BLaER1 (cell line): ENCODE results near the gene BTN1A1.
A peak's percentile ranks its signal among the peaks of the same experiment; 100 is the strongest.

Experiments used
- H3K27ac ChIP-seq: shearing (Covaris generic); formaldehyde crosslinking; 2 replicates; pipeline ENCODE4 v1.8.1; 2022
- H3K27me3 ChIP-seq: shearing (Covaris generic); formaldehyde crosslinking; 2 replicates; pipeline ENCODE4 v1.8.1; 2022
- H3K36me3 ChIP-seq: shearing (Covaris generic); formaldehyde crosslinking; 2 replicates; pipeline ENCODE4 v1.8.1; 2022
- H3K4me1 ChIP-seq: shearing (Covaris generic); formaldehyde crosslinking; 2 replicates; pipeline ENCODE4 v1.8.1; 2022
- H3K4me2 ChIP-seq: shearing (Covaris generic); formaldehyde crosslinking; 2 replicates; pipeline ENCODE4 v1.8.1; 2022
- H3K4me3 ChIP-seq: shearing (Covaris generic); formaldehyde crosslinking; 2 replicates; pipeline ENCODE4 v1.8.1; 2022
- H3K9ac ChIP-seq: shearing (Covaris generic); formaldehyde crosslinking; 2 replicates; pipeline ENCODE4 v1.8.1; 2022
- H3K9me3 ChIP-seq: shearing (Covaris generic); formaldehyde crosslinking; 2 replicates; pipeline ENCODE4 v1.8.1; 2022
- H4K20me1 ChIP-seq: shearing (Covaris generic); formaldehyde crosslinking; 2 replicates; pipeline ENCODE4 v1.8.1; 2022
- Cebpa-rat ChIP-seq: shearing (Covaris generic); IDR thresholded peaks from 2 replicates; pipeline ENCODE4 v1.8.1; 2022

Gene BTN1A1

GRCh38 chr6:26524722-26525370 lies 24.7 kb downstream of the BTN1A1 start:
- H3K4me2 ChIP-seq, result no peak overlapping the region
- no peak overlapping the region for H3K4me3 ChIP-seq
- no peak overlapping the region for H3K27ac ChIP-seq
- H3K9ac ChIP-seq, result no peak overlapping the region
- H3K4me1 ChIP-seq, result peaks cover 35% of the 10 kb centered on the region
- H4K20me1 ChIP-seq, result no peaks in the 10 kb centered on the region
- no peaks in the 10 kb centered on the region for H3K27me3 ChIP-seq
- no peak for TF ChIP-seq Cebpa-rat
- no peaks in the 10 kb centered on the region for H3K9me3 ChIP-seq
- no peaks in the 10 kb centered on the region for H3K36me3 ChIP-seq

DNA sequence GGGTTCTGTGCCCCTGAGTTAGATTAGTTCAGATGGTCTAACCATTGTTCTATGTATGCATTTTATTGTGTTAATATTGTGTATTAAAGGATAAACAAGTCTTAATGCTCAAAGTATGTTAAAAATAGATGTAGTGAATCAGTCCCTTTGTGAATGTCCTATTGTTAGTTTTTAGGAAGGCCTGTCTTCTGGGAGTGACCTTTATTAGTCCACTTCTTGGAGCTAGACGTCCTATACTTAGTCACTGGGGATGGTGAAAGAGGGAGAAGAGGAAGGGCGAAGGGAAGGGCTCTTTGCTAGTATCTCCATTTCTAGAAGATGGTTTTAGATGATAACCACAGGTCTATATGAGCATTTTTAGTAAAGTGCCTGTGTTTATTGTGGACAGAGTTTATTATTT lies 25.7 kb downstream of the BTN1A1 start:
- no peaks in the 10 kb centered on the region for H3K9me3 ChIP-seq
- H3K4me1 ChIP-seq, result peaks cover 28% of the 10 kb centered on the region
- H3K27ac ChIP-seq, result no peak overlapping the region
- no peaks in the 10 kb centered on the region for H3K36me3 ChIP-seq
- no peak overlapping the region for H3K4me2 ChIP-seq
- H3K4me3 ChIP-seq, result no peak overlapping the region
- H4K20me1 ChIP-seq, result no peaks in the 10 kb centered on the region
- no peaks in the 10 kb centered on the region for H3K27me3 ChIP-seq
- TF ChIP-seq Cebpa-rat, result no peak
- H3K9ac ChIP-seq, result no peak overlapping the region

GRCh38 chr6:26526928-26527327 lies 26.8 kb downstream of the BTN1A1 start:
- Histone ChIP-seq H3K27ac (no peak overlapping the region), H3K4me3 (no peak overlapping the region), H3K36me3 (no peaks in the 10 kb centered on the region), H3K4me2 (no peak overlapping the region), H3K4me1 (peaks cover 27% of the 10 kb centered on the region), H3K9ac (no peak overlapping the region), H3K9me3 (no peaks in the 10 kb centered on the region), H4K20me1 (no peaks in the 10 kb centered on the region), H3K27me3 (no peaks in the 10 kb centered on the region)
- no peak for TF ChIP-seq Cebpa-rat

- Histone ChIP-seq H3K27ac (no peak overlapping the region), H3K9me3 (no peaks in the 10 kb centered on the region), H3K4me1 (peaks cover 28% of the 10 kb centered on the region), H3K9ac (no peak overlapping the region), H3K36me3 (no peaks in the 10 kb centered on the region), H3K4me3 (no peak overlapping the region), H3K27me3 (no peaks in the 10 kb centered on the region), H3K4me2 (no peak overlapping the region), H4K20me1 (no peaks in the 10 kb centered on the region)
- TF ChIP-seq Cebpa-rat, result no peak
These were observed 30.1 kb downstream of the BTN1A1 start for GRCh38 chr6:26530203-26530602.

GRCh38 chr6:26531897-26532296 lies 31.8 kb downstream of the BTN1A1 start:
- H3K4me2 ChIP-seq, result peak overlapping the region; percentile 91
- no peaks in the 10 kb centered on the region for H3K9me3 ChIP-seq
- H3K27ac ChIP-seq, result no peak overlapping the region
- peaks cover 45% of the 10 kb centered on the region for H3K4me1 ChIP-seq
- no peak overlapping the region for H3K9ac ChIP-seq
- no peaks in the 10 kb centered on the region for H4K20me1 ChIP-seq
- no peaks in the 10 kb centered on the region for H3K27me3 ChIP-seq
- no peak for TF ChIP-seq Cebpa-rat
- no peaks in the 10 kb centered on the region for H3K36me3 ChIP-seq
- H3K4me3 ChIP-seq, result no peak overlapping the region

- H3K27me3 ChIP-seq, result no peaks in the 10 kb centered on the region
- no peaks in the 10 kb centered on the region for H3K9me3 ChIP-seq
- H3K9ac ChIP-seq, result peak overlapping the region; percentile 83
- peak overlapping the region; percentile 71 for H3K4me3 ChIP-seq
- TF ChIP-seq Cebpa-rat, result no peak
- H3K27ac ChIP-seq, result peak overlapping the region; percentile 81
- H3K4me2 ChIP-seq, result peak overlapping the region; percentile 91
- no peaks in the 10 kb centered on the region for H3K36me3 ChIP-seq
- H4K20me1 ChIP-seq, result no peaks in the 10 kb centered on the region
- peaks cover 46% of the 10 kb centered on the region for H3K4me1 ChIP-seq
These were observed 32.8 kb downstream of the BTN1A1 start for GRCh38 chr6:26532699-26533531.

DNA sequence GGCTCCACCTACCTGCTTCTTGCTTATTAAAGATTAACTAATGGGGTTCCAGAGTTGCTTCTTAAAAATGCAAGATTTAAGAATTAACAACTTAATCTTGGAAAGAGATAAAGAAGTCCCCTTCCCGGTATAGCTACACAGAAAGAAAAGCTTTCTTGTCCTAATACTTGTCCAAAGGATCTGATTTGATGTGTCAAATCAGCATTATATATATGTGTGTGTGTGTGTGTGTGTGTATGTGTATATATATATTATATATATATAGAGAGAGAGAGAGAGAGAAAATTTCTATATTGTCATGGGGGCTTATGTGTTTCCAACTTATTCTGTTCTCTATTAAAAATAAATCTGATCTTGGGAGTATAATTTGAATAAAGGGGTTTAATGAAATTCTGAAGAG lies 33.4 kb downstream of the BTN1A1 start:
- Histone ChIP-seq H4K20me1 (no peaks in the 10 kb centered on the region), H3K9ac (peak overlapping the region; percentile 83), H3K27me3 (no peaks in the 10 kb centered on the region), H3K27ac (peak overlapping the region; percentile 81), H3K4me3 (peak overlapping the region; percentile 71), H3K9me3 (no peaks in the 10 kb centered on the region), H3K4me2 (peak overlapping the region; percentile 91), H3K4me1 (peaks cover 46% of the 10 kb centered on the region), H3K36me3 (no peaks in the 10 kb centered on the region)
- TF ChIP-seq Cebpa-rat, result no peak

DNA sequence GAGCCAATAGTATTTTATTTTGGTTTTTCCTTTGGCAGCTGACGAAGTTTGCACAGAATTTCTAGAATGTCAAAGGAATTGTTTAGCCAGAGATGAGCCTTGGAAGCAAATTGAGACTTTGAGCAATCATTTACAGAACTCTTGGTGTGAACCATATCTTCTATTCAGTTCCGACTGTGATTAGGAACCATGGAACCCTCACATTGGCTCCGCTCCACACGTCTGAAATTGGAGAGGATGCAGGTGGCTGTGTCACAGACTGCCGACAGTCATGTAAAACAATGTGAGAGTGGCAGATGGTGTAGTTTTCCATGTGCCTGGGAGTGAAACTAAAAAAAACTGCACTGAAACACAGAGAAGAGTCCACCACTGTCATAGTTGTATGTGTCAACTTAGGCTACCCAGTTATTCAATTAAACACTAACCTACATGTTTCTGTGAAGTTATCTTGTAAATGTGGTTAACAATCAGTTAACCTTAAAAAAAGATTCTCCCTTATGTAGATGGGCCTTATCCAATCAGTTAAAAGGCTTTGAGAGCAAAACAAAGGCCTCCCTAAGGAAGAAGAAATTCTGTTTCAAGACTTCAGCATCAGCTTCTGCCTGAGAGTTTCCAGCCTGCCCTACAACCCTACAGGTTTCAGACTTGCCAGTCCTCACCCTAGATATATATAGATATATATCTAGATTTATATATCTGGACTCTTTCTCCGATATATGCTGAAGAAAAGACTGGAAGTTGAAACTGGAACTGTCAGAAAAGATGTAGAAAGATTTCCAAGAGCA lies 34.8 kb downstream of the BTN1A1 start:
- Histone ChIP-seq H3K27ac (peak overlapping the region; percentile 74), H3K36me3 (0 out of 2 replicates have a peak, but pooled peaks cover under 1% of the 10 kb centered on the region), H3K27me3 (no peaks in the 10 kb centered on the region), H3K4me3 (no peak overlapping the region), H3K4me2 (peak overlapping the region; percentile 91), H3K4me1 (peaks cover 56% of the 10 kb centered on the region), H3K9me3 (no peaks in the 10 kb centered on the region), H3K9ac (peak overlapping the region; percentile 35; the same call in 1 of the 2 replicates), H4K20me1 (no peaks in the 10 kb centered on the region)
- no peak for TF ChIP-seq Cebpa-rat

- Histone ChIP-seq H3K27ac (peak overlapping the region; percentile 92), H3K4me1 (peaks cover 72% of the 10 kb centered on the region), H3K4me3 (peak overlapping the region; percentile 97), H4K20me1 (no peaks in the 10 kb centered on the region), H3K27me3 (no peaks in the 10 kb centered on the region), H3K4me2 (peak overlapping the region; percentile 91), H3K36me3 (peaks cover 12% of the 10 kb centered on the region; the same call in 1 of the 2 replicates), H3K9ac (peak overlapping the region; percentile 97), H3K9me3 (no peaks in the 10 kb centered on the region)
- TF ChIP-seq Cebpa-rat, result no peak
These were observed 36.6 kb downstream of the BTN1A1 start for GRCh38 chr6:26536571-26537159.
